AG10803 (cell line): ENCODE measurements around the gene SNAP47.

Experiments used
- DNase-seq: peaks from one replicate; pipeline ENCODE4 v3.0.0; 2010; ENCODE audit warnings: low read depth
- H3K4me3 ChIP-seq: 2 replicates; pipeline ENCODE4 v1.5.1; 2011; ENCODE audit warnings: mild to moderate bottlenecking, low read length, control low read depth
- CTCF ChIP-seq: conservative IDR thresholded peaks from 2 replicates; pipeline ENCODE4 v1.5.1; 2011; ENCODE audit warnings: mild to moderate bottlenecking, low read length, control low read depth, inconsistent platforms

The SNAP47 gene

GRCh38 chr1:227808566-227808965 is 73.3 kb downstream of the SNAP47 start:
- no peak overlapping the region for H3K4me3 ChIP-seq
- peak; percentile 37 for DNase-seq
- TF ChIP-seq CTCF: no peak

GRCh38 chr1:227809026-227809425 is 73.8 kb downstream of the SNAP47 start:
- H3K4me3 ChIP-seq: no peak overlapping the region
- TF ChIP-seq CTCF: no peak
- DNase-seq: no peak

GRCh38 chr1:227813962-227814361 is 78.7 kb downstream of the SNAP47 start:
- DNase-seq: no peak
- no peak overlapping the region for H3K4me3 ChIP-seq
- no peak for TF ChIP-seq CTCF

- TF ChIP-seq CTCF: no peak
- no peak within 1 kb of the TSS for H3K4me3 ChIP-seq
- DNase-seq: no peak
Observed at GRCh38 chr1:227815468-227816409, 80.5 kb downstream of the SNAP47 start, which contains the start of gene PRSS38. Gene PRSS38 (plus strand): TSS chr1:227815675. CDS start chr1:227815717, 42 bp downstream.

- no peak for DNase-seq
- TF ChIP-seq CTCF: no peak
- H3K4me3 ChIP-seq: no peak overlapping the region
Observed at GRCh38 chr1:227816750-227817446, 81.7 kb downstream of the SNAP47 start.

GRCh38 chr1:227823537-227823936 is 88.3 kb downstream of the SNAP47 start:
- no peak for DNase-seq
- no peak for TF ChIP-seq CTCF
- H3K4me3 ChIP-seq: no peak overlapping the region
